NCI-H146 treated with DMSO at 0.1 percent for 48 hours (cell line): Measurements from ENCODE around the gene BBS1.
A peak's percentile ranks its signal among the peaks of the same experiment; 100 is the strongest.
"Not testable (repeated sequence)": the region's sequence is repeated elsewhere in the genome, so short reads cannot be mapped to it uniquely, and the experiment has no call there.

ENCODE experiments used
- DNase-seq: peaks from one replicate; lab custom pipeline; 2025; ENCODE audit not compliant: unreplicated experiment; lab: John Stamatoyannopoulos, UW

BBS1 gene

DNA sequence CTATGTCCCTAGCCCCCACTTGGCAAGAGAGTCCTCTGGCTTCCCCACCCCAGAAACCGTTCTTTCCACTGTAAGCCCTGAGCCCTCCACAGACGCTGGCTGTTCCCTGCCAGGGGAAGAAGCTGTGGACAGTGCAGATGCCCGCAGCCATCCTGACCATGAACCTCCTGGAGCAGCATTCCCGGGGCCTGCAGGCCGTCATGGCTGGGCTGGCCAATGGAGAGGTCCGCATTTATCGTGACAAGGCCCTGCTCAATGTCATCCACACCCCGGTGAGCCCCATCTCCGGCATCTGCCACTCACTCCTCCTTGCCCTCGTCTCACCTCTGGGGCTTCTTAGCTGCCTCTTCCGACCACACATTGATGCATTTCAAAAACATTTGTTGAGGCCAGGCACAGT is 13.2 kb downstream of the BBS1 start:
- DNase-seq = no peak

DNA sequence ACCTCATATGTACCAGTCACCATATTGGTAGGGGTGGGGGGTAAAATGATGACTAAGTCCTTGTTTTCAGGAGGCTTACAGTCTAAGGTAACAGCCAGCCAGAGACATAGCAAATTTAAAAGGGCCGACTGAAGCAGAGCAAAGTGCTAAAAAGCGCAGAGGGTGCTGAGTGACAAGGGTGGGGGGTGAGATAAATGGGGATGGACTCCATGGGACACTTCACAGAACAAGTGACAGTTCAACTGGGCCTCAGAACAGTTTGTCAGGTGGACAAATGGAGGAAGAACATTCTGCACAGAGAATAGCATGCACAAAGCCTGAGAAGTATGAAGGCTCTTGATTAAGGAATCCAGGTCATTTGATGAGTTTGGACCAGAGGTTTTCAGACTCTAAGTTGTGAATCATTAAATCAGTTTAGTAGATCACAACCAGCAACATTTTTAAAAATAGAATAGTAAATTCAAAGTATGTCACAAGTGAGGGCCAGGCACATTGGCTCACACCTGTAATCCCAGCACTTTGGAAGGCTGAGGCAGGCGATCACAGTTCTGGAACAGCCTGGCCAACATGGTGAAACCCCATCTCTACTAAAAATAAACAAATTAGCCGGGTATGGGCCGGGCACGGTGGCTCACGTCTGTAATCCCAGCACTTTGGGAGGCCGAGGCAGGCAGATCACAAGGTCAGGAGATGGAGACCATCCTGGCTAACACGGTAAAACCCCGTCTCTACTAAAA is 14.0 kb downstream of the BBS1 start:
- DNase-seq = no peak

DNA sequence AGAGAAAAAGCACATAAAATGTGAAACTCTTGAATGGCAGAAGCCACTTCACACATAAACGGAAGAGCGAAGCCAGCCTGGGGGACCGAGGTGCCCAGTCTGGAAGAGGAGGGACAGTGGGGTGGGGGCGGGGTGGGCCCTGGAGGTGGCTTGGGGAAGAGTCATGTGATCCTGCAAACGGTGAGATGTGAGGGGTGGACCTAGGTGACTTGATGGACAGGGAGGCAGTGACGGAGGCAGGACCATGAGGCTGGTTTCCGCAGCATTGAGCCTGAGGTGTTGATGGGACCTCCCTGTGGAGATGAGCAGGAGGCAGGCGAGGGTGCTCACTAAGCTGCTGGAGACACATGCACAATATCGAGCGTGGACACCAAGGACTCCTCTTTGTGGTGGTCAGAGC is 18.6 kb downstream of the BBS1 start:
- no peak for DNase-seq

DNA sequence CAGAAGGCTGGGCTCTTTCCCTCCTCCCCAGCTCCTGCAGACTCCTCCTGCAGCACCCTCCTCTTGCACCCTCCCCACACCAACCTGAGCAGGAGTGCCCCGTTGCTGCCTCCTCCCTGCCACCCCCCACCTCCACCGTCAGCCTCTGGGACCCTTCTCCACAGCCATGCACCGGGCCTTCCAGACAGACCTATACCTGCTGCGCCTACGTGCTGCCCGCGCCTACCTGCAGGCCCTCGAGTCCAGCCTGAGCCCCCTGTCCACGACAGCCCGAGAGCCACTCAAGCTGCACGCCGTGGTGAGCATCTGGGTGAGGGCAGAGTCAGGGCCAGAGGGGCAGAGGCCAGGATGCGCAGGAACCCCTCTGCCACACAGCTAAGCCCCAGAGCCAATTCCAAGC is 19.2 kb downstream of the BBS1 start:
- DNase-seq = no peak

DNA sequence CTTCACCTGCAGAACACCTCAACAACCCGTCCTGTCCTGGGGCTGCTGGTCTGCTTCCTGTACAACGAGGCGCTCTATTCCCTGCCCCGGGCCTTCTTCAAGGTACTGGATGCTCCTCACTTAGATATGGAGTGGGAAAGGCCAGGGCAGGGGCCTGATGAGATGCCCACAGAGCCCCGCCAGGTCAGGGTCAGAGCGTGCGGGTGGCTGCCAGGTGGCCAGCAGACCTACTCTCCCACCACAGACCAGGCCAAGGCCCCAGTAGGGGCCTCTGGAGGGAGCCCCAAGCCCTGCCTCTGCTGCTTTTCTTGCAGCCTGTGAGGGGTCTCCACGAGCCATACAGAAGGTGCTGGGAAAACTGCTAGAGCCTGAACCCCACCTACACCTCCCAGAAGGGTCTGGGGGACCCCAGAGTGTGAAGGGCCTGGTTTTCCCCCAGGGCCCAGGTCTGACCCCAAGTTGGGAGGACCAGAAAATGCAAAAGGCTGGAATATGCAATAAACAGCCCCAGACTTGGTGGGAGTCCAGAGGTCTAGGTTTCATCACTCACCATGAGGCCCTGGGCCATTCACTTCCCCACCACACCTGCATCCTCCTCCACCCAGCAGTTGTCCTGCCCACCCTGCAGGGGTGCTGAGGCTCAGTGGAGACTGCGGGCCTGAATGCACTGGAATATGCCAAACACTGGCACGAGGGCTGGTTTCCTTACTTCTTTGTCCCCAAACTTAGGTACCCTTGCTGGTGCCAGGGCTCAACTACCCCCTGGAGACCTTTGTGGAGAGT is 20.7 kb downstream of the BBS1 start:
- DNase-seq = no peak

DNA sequence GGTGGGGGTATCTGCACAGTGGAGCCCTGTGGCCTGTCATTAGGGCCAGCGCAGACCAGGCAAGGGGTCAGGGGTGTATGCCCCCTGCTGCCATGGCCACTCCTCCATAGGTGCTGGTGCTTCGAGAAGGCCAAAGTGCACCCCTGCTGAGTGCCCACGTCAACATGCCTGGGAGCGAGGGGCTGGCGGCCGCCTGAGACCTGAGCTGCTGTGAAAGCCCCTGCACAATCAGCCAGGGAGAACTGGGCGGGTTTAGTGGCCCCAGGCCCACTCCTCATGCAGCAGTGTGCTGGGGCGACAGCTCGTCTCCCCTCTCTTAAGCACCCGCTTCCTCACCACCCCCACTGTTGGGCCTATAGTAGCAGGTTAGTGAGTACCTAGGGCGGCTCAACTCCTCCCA is 21.4 kb downstream of the BBS1 start:
- DNase-seq = no peak

DNA sequence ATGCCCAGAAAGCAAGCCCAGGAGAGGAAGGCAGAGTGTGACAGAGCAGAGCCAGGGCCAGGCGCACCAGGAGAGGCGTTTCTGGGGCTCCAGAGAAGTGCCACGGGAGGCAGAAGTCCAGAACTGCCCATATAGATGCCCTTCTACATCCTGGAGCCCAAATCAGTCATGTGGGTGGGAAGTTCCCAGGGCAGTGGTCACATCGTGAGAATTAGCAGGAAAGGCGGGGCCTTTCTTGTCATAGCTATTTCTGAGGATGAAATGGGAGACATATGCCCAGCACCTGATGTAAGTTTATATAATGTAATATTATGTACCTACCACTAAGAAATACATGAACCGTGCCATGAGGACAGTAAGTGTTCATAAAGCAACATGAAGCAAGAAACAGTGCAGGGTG is 22.3 kb downstream of the BBS1 start:
- no peak for DNase-seq

DNA sequence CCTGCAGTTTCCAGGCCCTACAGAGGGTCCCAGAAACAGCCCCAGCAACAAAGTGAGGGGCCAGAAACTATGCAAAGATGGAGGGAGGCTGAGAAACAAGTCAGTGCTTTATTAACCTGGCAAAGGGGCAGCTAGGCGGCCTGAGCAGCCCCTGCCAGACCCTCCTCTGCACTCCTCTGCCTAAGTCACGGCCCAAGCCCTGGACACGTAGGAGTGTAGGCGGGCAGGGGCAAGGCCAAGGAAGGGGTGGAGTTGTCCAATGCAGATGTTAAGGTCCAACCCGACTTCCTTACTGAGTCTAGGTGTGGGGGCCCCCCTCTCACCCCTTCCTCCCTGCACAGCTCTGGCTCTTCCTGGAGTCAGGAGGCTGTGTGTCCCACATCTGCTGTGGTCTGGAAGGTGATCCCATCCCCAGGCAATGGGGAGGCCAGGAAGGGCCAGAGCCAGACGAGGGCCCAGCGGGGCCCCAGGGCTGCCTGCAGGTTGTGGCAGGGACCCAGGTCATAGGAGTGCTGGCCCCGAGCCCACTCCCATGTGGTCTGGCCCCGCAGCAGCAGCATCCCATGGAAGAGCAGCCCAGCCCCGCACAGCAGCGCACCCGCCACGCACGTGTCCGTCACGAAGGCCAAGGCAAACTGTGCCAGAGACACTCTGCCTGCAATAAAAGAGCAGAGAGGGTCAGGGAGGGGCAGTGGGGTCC is 28.9 kb downstream of the BBS1 start:
- DNase-seq = no peak

DNA sequence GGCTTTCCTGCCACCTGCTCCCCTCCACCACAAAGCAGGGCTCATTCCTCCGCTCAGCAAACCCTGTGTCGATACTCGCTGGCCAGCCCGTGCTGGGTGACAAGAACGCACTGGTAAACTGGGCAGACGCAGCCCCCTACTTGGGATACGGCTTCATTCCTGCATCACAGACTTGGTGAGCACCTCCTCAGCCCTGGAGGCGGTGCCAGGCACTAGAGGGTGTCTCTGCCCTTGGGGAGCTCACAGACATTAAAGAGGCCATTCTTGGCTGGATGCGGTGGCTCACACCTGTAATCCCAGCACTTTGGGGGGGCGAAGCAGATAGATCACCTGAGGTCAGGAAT is 29.4 kb downstream of the BBS1 start:
- no peak for DNase-seq

DNA sequence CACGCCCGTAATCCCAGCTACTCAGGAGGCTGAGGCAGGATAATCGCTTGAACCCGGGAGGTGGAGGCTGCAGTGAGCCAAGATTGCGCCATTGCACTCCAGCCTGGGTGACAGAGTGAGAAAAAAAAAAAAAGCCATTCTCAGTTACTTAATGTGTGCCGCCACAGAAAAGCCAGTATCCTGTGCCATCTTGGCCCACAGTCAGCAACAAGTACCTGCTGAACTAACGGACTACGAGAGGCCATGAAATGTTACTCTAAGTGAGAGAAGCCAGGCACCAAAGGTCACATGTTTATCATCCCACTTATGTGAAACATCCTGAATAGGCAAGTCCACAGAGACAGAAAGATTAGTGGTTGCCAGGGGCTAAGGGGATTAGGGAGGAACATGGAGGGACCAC is 30.2 kb downstream of the BBS1 start:
- DNase-seq = not testable (repeated sequence)

DNA sequence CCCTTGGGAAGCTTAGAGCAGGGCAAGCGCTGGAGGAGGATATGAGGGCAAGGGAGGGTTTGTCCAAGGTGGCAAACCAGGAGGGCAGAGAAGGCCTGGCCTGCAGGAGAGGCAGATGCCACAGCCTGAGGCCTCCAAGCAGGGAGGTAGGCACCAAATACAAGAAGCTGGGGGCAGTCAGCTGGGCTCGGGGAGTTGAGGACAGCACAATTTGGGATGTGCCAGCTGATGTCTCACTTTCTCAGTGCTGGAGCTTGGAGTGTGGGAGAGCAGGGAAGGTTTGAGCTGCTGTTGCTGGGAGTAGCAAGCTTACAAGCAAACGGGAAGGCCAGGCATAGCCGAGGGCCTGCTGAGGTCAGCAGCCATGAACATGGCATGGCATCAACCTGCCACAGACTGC is 31.5 kb downstream of the BBS1 start:
- DNase-seq = no peak

DNA sequence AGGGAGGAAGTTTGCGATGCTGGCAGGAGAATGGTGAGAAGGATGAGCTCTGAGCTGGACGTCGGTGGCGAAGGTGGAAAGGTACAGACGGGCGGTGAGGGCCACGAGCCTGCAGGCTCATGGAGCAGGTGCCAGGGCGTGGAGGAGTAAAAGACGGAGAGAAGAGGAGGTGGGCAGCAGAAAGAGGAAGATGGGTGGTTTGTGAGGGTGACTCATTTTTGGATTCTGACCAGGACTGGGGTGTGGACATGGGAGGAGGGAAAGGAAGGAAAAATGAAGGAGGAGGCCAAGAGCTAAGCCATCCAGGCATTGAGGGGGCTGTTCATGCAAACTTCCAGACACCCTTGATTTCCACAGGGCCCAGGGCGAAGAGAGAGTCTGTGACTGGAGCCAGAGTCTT is 31.9 kb downstream of the BBS1 start:
- no peak for DNase-seq

DNA sequence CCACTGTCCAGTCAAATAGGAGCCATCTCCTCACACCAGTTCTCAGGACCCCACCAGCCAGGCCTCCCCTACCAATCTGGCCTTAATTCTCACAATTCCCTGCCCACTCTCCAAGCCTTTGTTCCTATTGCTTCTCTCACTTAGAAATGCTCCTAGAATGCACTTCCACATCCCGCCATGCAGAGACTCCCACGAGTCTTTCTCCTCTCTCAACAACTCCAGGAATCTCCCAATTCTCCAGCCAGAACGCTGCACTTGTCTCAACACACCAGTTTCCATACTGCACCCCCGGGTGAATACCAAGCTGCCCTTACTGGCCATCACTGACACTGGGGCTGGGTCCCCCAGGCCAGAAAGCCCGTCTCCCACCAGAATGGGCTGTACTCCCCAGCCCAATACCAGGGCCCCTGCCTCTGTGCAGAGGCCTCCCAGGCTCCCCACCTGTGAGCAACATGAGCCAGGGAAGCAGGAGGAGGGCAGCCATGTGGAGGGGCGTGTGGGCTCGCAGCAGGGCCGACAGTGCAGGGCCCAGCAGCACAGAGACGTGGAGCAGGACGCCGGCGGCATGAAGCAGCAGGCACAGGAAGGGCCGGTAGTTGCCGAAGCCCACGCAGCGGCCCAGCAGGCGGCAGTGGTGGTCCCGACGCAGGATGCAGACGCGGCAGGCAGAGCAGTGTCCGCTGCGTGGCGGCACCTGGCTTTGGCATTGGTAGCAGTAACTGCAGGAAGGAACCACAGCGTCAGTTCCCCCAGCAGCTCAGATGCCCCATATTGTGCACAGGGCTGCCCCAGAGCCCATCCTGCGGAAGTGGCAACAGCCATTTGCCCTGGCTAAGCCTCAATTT is 33.0 kb downstream of the BBS1 start:
- DNase-seq = no peak

DNA sequence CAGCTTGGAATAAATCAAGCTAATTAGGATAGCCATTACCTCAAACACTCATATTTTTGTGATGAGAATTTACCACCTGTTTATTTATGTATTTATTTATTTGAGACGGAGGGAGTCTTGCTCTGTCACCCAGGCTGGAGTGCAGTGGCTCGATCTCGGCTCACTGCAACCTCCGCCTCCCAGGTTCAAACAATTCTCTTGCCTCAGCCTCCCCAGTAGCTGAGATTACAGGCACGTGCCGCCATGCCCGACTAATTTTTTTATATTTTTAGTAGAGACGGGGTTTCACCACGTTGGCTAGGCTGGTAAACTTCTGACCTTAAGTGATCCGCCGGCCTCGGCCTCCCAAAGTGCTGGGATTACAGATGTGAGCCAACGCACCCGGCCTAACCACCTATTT is 34.5 kb downstream of the BBS1 start:
- not testable (repeated sequence) for DNase-seq

DNA sequence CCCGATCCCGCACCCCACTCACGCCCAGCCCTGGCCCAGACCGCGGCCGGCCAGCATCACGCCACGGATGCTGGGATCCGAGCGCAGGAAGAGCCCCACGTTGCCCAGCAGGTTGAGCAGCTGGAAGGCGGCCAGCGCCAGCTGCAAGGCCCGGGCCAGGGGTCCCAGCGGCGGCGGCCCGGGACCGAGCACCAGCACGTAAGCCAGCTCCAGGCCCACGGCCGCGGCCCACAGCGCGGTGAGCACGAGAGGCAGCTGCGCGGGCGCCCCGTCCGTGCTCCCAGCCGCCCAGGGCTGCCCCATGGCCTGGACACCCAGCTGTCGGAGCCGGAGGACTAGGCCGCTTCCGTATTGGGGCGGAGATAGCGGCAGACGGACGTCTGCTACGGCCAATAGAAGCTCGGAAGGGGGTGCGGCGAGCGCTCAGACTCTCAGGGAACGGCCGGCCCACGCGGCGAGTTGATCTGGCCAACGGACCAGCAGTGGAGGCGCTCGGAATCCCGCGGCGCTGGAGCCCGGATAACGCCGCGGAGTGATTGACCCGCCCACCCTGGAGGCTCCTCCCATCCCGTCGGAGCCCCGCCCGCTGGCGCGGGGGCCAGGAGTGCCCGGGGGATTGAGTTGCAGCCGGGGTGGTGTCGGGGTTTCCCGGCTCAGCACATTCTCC is 35.4 kb downstream of the BBS1 start, which contains the start of gene ZDHHC24:
TSS of gene ZDHHC24 (minus strand) at position 348 of the 667 bp plus-strand sequence. CDS start at position 303, 45 bp downstream.
- DNase-seq = peak; percentile 87

DNA sequence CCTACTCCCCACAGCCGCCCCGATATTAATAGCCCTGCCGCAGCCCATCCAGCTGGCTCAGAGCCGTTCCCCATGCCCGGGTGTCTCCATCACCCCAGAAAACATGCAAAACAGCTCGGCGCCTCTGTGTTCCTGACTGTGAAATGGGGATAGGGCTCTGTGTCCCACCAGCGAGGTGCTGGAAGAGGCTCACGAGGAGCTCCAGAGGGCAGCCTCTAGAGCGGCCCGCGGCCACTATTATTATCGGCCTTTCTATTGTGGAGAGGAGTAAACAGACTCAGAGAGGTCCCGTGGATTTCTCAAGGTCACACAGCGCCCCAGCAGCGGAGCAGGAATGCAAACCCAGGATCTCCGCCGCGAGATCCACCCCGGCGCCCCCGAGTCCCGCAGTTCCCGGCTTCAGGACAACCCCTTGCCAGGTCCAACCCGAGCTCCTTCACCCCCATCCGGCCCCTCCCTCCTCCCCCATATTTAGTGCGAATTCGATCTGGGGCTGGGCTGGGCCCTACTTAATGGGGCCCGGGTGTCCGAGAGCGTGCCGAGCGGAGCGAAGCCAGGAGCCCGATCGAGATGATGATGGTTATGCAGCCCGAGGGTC is 36.0 kb downstream of the BBS1 start, which contains the start of gene ACTN3:
TSS of gene ACTN3 (plus strand) at position 536 of the 598 bp plus-strand sequence. CDS start at position 571, 35 bp downstream.
- no peak for DNase-seq

DNA sequence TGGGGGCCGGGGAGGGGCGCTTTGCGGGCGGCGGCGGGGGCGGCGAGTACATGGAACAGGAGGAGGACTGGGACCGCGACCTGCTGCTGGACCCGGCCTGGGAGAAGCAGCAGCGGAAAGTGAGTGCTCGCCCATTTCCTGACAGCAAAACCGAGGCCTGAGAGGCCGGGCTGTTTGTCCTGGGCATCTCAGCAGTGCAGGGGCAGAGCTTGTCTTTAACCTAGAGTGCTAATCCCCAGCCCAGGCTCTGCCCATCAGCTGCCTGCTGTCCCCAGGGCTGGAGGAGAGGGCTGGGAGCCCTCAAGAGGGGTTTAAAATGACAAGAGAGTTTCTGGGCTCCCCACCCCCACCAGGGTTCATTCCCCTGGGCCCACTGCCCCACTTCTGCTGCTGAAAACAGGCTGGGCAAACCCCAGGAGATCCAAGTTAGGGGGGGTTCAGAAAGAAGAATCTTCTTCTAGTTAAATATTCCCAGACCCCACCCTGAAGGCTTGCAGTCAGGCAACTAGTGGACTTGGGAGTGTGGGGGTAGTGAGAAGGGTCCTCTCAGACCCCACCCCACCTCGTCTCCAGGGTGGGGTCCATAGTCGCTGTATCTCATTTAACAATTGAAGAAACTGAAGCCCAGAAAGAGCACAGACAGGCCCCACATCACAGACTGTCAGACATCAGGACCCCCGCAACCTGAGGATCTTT is 36.7 kb downstream of the BBS1 start:
- no peak for DNase-seq

DNA sequence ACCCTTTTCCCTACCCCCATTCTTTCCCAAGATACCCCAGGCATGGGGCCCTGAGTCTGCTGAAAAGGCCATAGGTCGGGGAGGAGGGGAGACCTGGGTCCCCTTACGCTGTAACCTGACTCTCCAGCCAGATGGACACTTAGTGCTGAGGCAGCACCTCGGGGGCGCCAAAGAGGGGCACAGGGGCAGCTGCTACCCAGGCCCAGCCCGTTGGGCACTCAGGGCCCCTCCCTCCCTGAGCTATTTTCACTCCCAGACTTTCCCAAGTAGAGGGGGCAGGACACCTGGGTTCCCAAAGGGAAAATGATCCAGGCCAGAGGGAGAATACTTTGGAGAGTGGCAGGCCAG is 37.2 kb downstream of the BBS1 start:
- no peak for DNase-seq

DNA sequence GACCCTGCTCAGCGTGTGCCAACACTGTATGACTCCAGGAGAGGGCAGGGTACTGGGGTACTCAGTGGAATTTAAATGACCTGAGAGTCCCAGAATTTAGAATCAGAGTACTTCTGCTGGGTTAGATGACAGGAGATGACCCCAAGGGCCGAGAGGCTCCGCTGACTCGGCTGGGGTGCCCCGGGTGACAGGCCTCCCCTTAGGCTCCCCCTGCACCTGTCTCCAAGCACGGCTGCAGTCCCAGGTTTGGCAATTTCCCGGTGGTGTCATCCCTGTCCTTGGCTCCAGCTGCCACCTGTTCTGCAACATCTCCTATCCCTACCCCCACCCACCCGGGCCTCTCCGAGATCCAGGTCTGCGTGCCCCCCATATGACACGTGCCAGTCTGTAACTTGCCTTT is 37.6 kb downstream of the BBS1 start:
- no peak for DNase-seq
